DOHH2 (cell line): ENCODE measurements around the gene CPT1B.
A peak's percentile ranks its signal among the peaks of the same experiment; 100 is the strongest.

ENCODE experiments used
- H3F3A ChIP-seq: fragments of 200-600 bp; sonication (generic), shearing (Covaris generic); 2 replicates; pipeline ENCODE4 v1.6.0; 2016; ENCODE audit warnings: antibody characterized with exemption, mild to moderate bottlenecking; ENCODE audit not compliant: control insufficient read depth, insufficient read depth
- H3K27ac ChIP-seq: fragments of 200-600 bp; sonication (generic); 2 replicates; pipeline ENCODE4 v1.5.1; 2014; ENCODE audit warnings: low read depth, mild to moderate bottlenecking, low read length, moderate library complexity
- H3K27me3 ChIP-seq: fragments of 200-600 bp; sonication (generic); 2 replicates; pipeline ENCODE4 v1.6.1; 2014; ENCODE audit warnings: mild to moderate bottlenecking, low read length, mixed read lengths; ENCODE audit not compliant: control insufficient read depth
- H3K36me3 ChIP-seq: fragments of 200-600 bp; sonication (generic); 2 replicates; pipeline ENCODE4 v1.6.1; 2014; ENCODE audit warnings: mild to moderate bottlenecking, low read length, moderate library complexity, mixed read lengths; ENCODE audit not compliant: control insufficient read depth
- H3K4me1 ChIP-seq: fragments of 200-600 bp; sonication (generic); 2 replicates; pipeline ENCODE4 v1.6.1; 2014; ENCODE audit warnings: mild to moderate bottlenecking, low read length, mixed read lengths; ENCODE audit not compliant: control insufficient read depth
- H3K4me2 ChIP-seq: fragments of 200-600 bp; sonication (generic); 2 replicates; pipeline ENCODE4 v1.6.0; 2014; ENCODE audit warnings: mild to moderate bottlenecking, low read length, moderate library complexity
- H3K4me3 ChIP-seq: fragments of 200-600 bp; sonication (generic); 2 replicates; pipeline ENCODE4 v1.5.1; 2014; ENCODE audit warnings: mild to moderate bottlenecking, low read length, mixed read lengths
- H3K79me2 ChIP-seq: fragments of 200-600 bp; sonication (generic); 2 replicates; pipeline ENCODE4 v1.6.1; 2014; ENCODE audit warnings: mild to moderate bottlenecking, low read length, mixed read lengths; ENCODE audit not compliant: control insufficient read depth
- H3K9me2 ChIP-seq: fragments of 200-600 bp; sonication (generic); replicated peaks from 2 replicates; pipeline ENCODE4 v1.6.1; 2014; ENCODE audit warnings: mild to moderate bottlenecking, low read length, mixed read lengths; ENCODE audit not compliant: control insufficient read depth
- H3K9me3 ChIP-seq: fragments of 200-600 bp; sonication (generic); 2 replicates; pipeline ENCODE4 v1.6.1; 2014; ENCODE audit warnings: antibody characterized with exemption, low read length, mixed read lengths; ENCODE audit not compliant: control insufficient read depth, insufficient read depth
- H4K20me1 ChIP-seq: fragments of 200-600 bp; sonication (generic); 2 replicates; pipeline ENCODE4 v1.6.0; 2014; ENCODE audit warnings: low read depth, mild to moderate bottlenecking, antibody characterized with exemption, low read length, moderate library complexity; ENCODE audit not compliant: control insufficient read depth, insufficient read depth
- CTCF ChIP-seq: fragments of 200-600 bp; sonication (generic); IDR thresholded peaks from one replicate; pipeline ENCODE4 v1.5.1; 2014; ENCODE audit warnings: antibody characterized with exemption, mild to moderate bottlenecking, low read depth, low read length; ENCODE audit not compliant: poor library complexity, severe bottlenecking
- EZH2phosphoT487 ChIP-seq: fragments of 200-600 bp; sonication (generic); IDR thresholded peaks from 2 replicates; pipeline ENCODE4 v1.6.1; 2017; ENCODE audit warnings: borderline replicate concordance, mild to moderate bottlenecking, antibody characterized with exemption, low read length, moderate library complexity, mixed read lengths

The CPT1B gene

DNA sequence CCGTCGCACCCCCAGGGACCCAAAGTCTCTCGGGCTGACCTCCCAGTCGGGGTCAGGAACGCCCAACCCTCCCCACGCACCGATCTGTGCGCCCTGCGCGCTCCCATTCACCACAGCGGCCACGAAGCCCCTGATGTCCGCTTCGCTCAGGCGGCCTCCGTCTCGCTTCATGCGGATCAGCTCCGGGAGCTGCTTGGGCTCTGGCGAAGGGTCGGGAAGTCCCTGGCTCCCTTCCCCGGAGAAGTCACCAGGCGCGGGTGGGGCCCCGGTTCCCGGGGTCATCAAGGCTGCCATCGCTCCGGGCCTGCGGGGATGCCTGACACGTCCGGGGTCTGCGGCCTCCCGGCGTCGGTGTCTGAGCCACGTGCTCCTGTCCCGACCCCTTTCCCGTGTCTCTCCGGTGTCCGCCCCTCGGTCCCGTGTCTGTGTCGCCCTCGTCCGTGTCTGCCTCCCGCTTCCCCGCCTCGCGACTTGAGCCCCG, 48.8 kb downstream of the CPT1B start:
- Histone ChIP-seq H3K36me3 (peaks cover 10% of the 10 kb centered on the region), H3K4me3 (peak overlapping the region; percentile 91), H3K9me2 (no peaks in the 10 kb centered on the region), H3F3A (peaks cover 37% of the 10 kb centered on the region), H3K27me3 (no peaks in the 10 kb centered on the region), H4K20me1 (no peaks in the 10 kb centered on the region), H3K4me1 (peaks cover 50% of the 10 kb centered on the region), H3K9me3 (no peaks in the 10 kb centered on the region), H3K79me2 (peaks cover 32% of the 10 kb centered on the region), H3K4me2 (peak overlapping the region; percentile 94; the same call in 1 of the 2 replicates), H3K27ac (no peak overlapping the region)
- no peak for TF ChIP-seq CTCF
- no peak for TF ChIP-seq EZH2phosphoT487

DNA sequence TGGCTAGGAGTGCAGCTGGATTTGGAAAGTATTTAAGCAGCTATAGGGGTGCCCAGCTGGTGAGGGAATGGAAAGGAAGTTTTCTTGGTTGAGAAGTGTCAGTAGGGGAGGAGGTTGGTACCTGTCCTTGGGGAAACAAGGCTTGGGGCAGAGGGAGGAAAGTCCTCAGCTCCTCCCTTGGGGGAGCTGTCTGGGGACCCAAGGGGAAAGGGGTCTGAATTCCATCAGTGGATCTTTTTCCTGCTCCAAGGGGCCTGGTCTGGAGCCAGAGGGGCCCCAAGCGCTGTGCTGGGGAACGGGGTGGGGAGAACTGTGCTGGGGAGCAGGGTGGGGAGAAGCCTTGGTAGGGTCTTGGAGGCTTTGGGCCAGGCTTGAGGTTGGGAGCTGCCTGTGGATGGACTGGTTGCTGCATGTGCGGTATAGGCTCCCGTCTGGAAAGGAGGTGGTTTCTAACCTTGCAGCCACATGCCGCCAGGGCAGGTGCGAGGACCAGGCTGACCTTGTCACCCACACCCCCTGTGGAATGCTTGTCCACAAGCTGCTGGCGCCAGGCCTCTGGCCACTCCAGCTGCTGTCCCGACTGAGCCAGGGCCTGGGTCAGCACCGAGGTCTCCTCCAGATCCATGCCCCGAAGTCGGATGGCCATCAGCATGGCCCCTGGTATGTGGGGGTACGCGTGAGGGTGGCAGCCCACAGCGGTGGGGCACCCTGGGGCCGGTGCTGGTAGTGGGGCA, 49.4 kb downstream of the CPT1B start:
- Histone ChIP-seq H3K27me3 (no peaks in the 10 kb centered on the region), H3K4me1 (peaks cover 50% of the 10 kb centered on the region), H3K4me2 (no peak overlapping the region), H3K27ac (no peak overlapping the region), H3F3A (peaks cover 32% of the 10 kb centered on the region), H3K4me3 (no peak overlapping the region), H3K36me3 (peaks cover 16% of the 10 kb centered on the region), H3K9me3 (no peaks in the 10 kb centered on the region), H3K79me2 (peaks cover 38% of the 10 kb centered on the region), H3K9me2 (no peaks in the 10 kb centered on the region), H4K20me1 (no peaks in the 10 kb centered on the region)
- TF ChIP-seq EZH2phosphoT487 (no peak), CTCF (no peak)

GRCh38 chr22:50527921-50528681, 50.1 kb downstream of the CPT1B start:
- Histone ChIP-seq H4K20me1 (no peaks in the 10 kb centered on the region), H3K4me2 (no peak overlapping the region), H3K27ac (no peak overlapping the region), H3K36me3 (peaks cover 24% of the 10 kb centered on the region), H3K79me2 (peaks cover 46% of the 10 kb centered on the region), H3K9me2 (no peaks in the 10 kb centered on the region), H3K9me3 (no peaks in the 10 kb centered on the region), H3F3A (peaks cover 27% of the 10 kb centered on the region), H3K4me1 (peaks cover 46% of the 10 kb centered on the region), H3K4me3 (no peak overlapping the region), H3K27me3 (no peaks in the 10 kb centered on the region)
- TF ChIP-seq EZH2phosphoT487 (no peak), CTCF (no peak)
